Measurements from ENCODE around the gene KREMEN1.

DNA sequence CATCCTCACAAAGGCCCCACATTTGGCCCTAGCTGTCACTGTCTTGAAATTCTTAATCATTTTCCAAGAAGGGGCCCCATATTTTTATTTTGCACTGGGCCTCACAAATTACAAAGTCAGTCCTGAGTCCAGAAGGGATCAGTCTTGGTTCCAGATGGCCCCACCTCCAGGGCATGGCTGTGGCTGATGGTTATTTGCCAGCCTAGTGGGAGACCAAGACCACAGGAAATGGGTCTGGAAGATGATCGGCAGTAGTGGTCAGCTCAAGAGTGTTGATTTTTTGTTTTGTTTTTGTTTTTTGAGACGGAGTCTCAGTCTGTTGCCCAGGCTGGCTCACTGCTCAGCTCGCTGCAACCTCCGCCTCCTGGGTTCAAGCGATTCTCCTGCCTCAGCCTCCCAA lies 85.7 kb downstream of the KREMEN1 start:
- TF ChIP-seq, protein P1, sequence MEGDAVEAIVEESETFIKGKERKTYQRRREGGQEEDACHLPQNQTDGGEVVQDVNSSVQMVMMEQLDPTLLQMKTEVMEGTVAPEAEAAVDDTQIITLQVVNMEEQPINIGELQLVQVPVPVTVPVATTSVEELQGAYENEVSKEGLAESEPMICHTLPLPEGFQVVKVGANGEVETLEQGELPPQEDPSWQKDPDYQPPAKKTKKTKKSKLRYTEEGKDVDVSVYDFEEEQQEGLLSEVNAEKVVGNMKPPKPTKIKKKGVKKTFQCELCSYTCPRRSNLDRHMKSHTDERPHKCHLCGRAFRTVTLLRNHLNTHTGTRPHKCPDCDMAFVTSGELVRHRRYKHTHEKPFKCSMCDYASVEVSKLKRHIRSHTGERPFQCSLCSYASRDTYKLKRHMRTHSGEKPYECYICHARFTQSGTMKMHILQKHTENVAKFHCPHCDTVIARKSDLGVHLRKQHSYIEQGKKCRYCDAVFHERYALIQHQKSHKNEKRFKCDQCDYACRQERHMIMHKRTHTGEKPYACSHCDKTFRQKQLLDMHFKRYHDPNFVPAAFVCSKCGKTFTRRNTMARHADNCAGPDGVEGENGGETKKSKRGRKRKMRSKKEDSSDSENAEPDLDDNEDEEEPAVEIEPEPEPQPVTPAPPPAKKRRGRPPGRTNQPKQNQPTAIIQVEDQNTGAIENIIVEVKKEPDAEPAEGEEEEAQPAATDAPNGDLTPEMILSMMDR (conservative IDR thresholded peaks at IDR 0.05; ENCODE audit: low read depth, low read length): no peak
- TF ChIP-seq MAFK (IDR thresholded peaks at IDR 0.05; ENCODE audit: low read depth, low read length): no peak
- no peak for TF ChIP-seq FOS (IDR thresholded peaks at IDR 0.05; ENCODE audit: low read depth, low read length)
- no peak for TF ChIP-seq POLR2A (IDR thresholded peaks at IDR 0.05; ENCODE audit: low read depth, low read length)
- TF ChIP-seq RAD21 (IDR thresholded peaks at IDR 0.05; ENCODE audit: low read length): no peak
- TF ChIP-seq SMC3 (IDR thresholded peaks at IDR 0.05; ENCODE audit: low read depth, low read length): no peak
- TF ChIP-seq MAZ (IDR thresholded peaks at IDR 0.05; ENCODE audit: borderline replicate concordance, low read depth, low read length): no peak
- TF ChIP-seq, protein P2, sequence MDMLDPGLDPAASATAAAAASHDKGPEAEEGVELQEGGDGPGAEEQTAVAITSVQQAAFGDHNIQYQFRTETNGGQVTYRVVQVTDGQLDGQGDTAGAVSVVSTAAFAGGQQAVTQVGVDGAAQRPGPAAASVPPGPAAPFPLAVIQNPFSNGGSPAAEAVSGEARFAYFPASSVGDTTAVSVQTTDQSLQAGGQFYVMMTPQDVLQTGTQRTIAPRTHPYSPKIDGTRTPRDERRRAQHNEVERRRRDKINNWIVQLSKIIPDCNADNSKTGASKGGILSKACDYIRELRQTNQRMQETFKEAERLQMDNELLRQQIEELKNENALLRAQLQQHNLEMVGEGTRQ (IDR thresholded peaks at IDR 0.05; ENCODE audit: low read depth, low read length): no peak
- no peak for TF ChIP-seq NFE2L2 (IDR thresholded peaks at IDR 0.05; ENCODE audit: low read depth, low read length)
- no peak for TF ChIP-seq MXI1 (IDR thresholded peaks at IDR 0.05; ENCODE audit: borderline replicate concordance, low read depth, low read length)
- no peak for TF ChIP-seq BHLHE40 (IDR thresholded peaks at IDR 0.05; ENCODE audit: low read depth, low read length)
- TF ChIP-seq RFX5 (IDR thresholded peaks at IDR 0.05; ENCODE audit: low read depth, low read length): no peak
